GM23338 (cell line): ENCODE data around the gene SCFD1. TPM values are rescaled to one million over a fixed set of nuclear protein-coding genes. Genes with fewer than 3 reads are reported as not detected.

Experiments used
- ATAC-seq: fragments of 200-7000 bp; cut with Tn5 transposase; 3 replicates; pipeline ENCODE4 v1.9.1; 2020
- DNase-seq: peaks from one replicate; pipeline ENCODE4 v3.0.0-alpha.2; 2015; ENCODE audit warnings: low spot score
- H2AFZ ChIP-seq: fragments of 200-600 bp; sonication (generic); 2 replicates; pipeline ENCODE4 v1.8.0; 2016; ENCODE audit warnings: antibody characterized with exemption, mild to moderate bottlenecking, moderate library complexity
- H3F3A ChIP-seq: fragments of 200-600 bp; sonication (generic); replicated peaks from 2 replicates; pipeline ENCODE4 v1.8.0; 2017; ENCODE audit warnings: antibody characterized with exemption, mixed run types, low read depth
- H3K27ac ChIP-seq: fragments of 200-600 bp; sonication (generic); 2 replicates; pipeline ENCODE4 v1.6.1; 2016; ENCODE audit warnings: low read depth
- H3K27me3 ChIP-seq: fragments of 200-600 bp; sonication (generic); 2 replicates; pipeline ENCODE4 v1.8.0; 2016; ENCODE audit warnings: mild to moderate bottlenecking, mixed run types, moderate library complexity; ENCODE audit not compliant: insufficient read depth
- H3K36me3 ChIP-seq: fragments of 200-600 bp; sonication (generic); 2 replicates; pipeline ENCODE4 v1.8.0; 2016; ENCODE audit warnings: mild to moderate bottlenecking; ENCODE audit not compliant: insufficient read depth
- H3K4me1 ChIP-seq: fragments of 200-600 bp; sonication (generic); 2 replicates; pipeline ENCODE4 v1.8.0; 2016; ENCODE audit warnings: mild to moderate bottlenecking, moderate library complexity; ENCODE audit not compliant: insufficient read depth
- H3K4me2 ChIP-seq: fragments of 200-600 bp; sonication (generic); 2 replicates; pipeline ENCODE4 v1.7.1; 2017; ENCODE audit warnings: mixed run types
- H3K4me3 ChIP-seq: fragments of 200-600 bp; sonication (generic); 2 replicates; pipeline ENCODE4 v1.6.1; 2016; ENCODE audit warnings: mixed run types
- H3K79me2 ChIP-seq: fragments of 200-600 bp; sonication (generic); replicated peaks from 2 replicates; pipeline ENCODE4 v1.8.0; 2017; ENCODE audit warnings: mild to moderate bottlenecking; ENCODE audit not compliant: insufficient read depth
- H3K9me2 ChIP-seq: fragments of 200-600 bp; sonication (generic); 2 replicates; pipeline ENCODE4 v1.8.0; 2017; ENCODE audit not compliant: insufficient read depth
- H4K20me1 ChIP-seq: fragments of 200-600 bp; sonication (generic); replicated peaks from 2 replicates; pipeline ENCODE4 v1.8.0; 2017; ENCODE audit warnings: mild to moderate bottlenecking; ENCODE audit not compliant: insufficient read depth
- H3K27ac Mint-ChIP-seq: 2 replicates; pipeline ENCODE4 v1.8.0; 2020; ENCODE audit warnings: inconsistent platforms, mild to moderate bottlenecking, moderate library complexity, mixed read lengths
- H3K27me3 Mint-ChIP-seq: 3 replicates; pipeline ENCODE4 v1.8.0; 2022; ENCODE audit warnings: low read depth, mild to moderate bottlenecking, moderate library complexity, mixed read lengths, inconsistent platforms; ENCODE audit not compliant: insufficient read depth, poor library complexity
- H3K36me3 Mint-ChIP-seq: 3 replicates; pipeline ENCODE4 v1.8.0; 2021; ENCODE audit warnings: low read depth, mild to moderate bottlenecking, inconsistent platforms, moderate library complexity, mixed read lengths
- H3K4me1 Mint-ChIP-seq: 3 replicates; pipeline ENCODE4 v1.8.0; 2020; ENCODE audit warnings: mild to moderate bottlenecking, inconsistent platforms, mixed read lengths
- H3K4me3 Mint-ChIP-seq: 3 replicates; pipeline ENCODE4 v1.8.0; 2021; ENCODE audit warnings: moderate library complexity, mild to moderate bottlenecking, inconsistent platforms, mixed read lengths
- H3K9me3 Mint-ChIP-seq: 3 replicates; pipeline ENCODE4 v1.8.0; 2020; ENCODE audit warnings: moderate library complexity, mild to moderate bottlenecking, inconsistent platforms, mixed read lengths
- CREB1 ChIP-seq: fragments of 250-450 bp; sonication (Bioruptor Pico); IDR thresholded peaks from 2 replicates; pipeline ENCODE4 v1.5.0; 2020; ENCODE audit warnings: low read depth, mild to moderate bottlenecking, moderate library complexity
- EZH2 ChIP-seq: fragments of 200-600 bp; sonication (generic); IDR thresholded peaks from one replicate; pipeline ENCODE4 v1.8.0; 2017; ENCODE audit warnings: antibody characterized with exemption, mild to moderate bottlenecking, low read depth; ENCODE audit not compliant: unreplicated experiment
- EZH2phosphoT487 ChIP-seq: fragments of 200-600 bp; sonication (generic); IDR thresholded peaks from one replicate; pipeline ENCODE4 v1.8.1; 2018; ENCODE audit warnings: antibody characterized with exemption; ENCODE audit not compliant: unreplicated experiment
- JUNB ChIP-seq: IDR thresholded peaks from one replicate; pipeline ENCODE4 v1.6.1; 2016; ENCODE audit warnings: antibody characterized with exemption; ENCODE audit not compliant: unreplicated experiment
- NANOG ChIP-seq: IDR thresholded peaks from 2 replicates; pipeline ENCODE4 v1.6.1; 2016; ENCODE audit warnings: antibody characterized with exemption, borderline replicate concordance
- POLR2AphosphoS5 ChIP-seq: IDR thresholded peaks from 2 replicates; pipeline ENCODE4 v1.6.1; 2016; ENCODE audit warnings: antibody characterized with exemption, low read depth
- STAT1 ChIP-seq: IDR thresholded peaks from one replicate; pipeline ENCODE4 v1.6.1; 2016; ENCODE audit warnings: antibody characterized with exemption; ENCODE audit not compliant: unreplicated experiment
- ZNF114 ChIP-seq: fragments of 250-450 bp; sonication (Bioruptor Pico); IDR thresholded peaks from 2 replicates; pipeline ENCODE4 v1.5.0; 2020; ENCODE audit warnings: mild to moderate bottlenecking, moderate library complexity
- ZNF331 ChIP-seq: fragments of 250-450 bp; sonication (Bioruptor Pico); IDR thresholded peaks from 2 replicates; pipeline ENCODE4 v1.5.0; 2020; ENCODE audit warnings: low read depth, mild to moderate bottlenecking, moderate library complexity
- polyA plus RNA-seq: library from polyadenylated mRNA; unstranded; fragments of >200 nt; fragmentation: Nextera tagmentation; extraction: Ambion mirVana; gene quantifications from 2 replicates; pipeline ENCODE4 v1.2.1, GENCODE V29; 2016
- total RNA-seq: library from RNA; depleted of rRNA; stranded (reverse); fragments of >200 nt; shearing (Covaris generic); gene quantifications from 2 replicates; pipeline ENCODE4 v1.2.3, GENCODE V29; 2014
- TF ChIP-seq, protein P1 (sequence below): IDR thresholded peaks from one replicate; pipeline ENCODE4 v1.6.1; 2018; ENCODE audit warnings: antibody characterized with exemption; ENCODE audit not compliant: unreplicated experiment
- TF ChIP-seq, protein P2 (sequence below): IDR thresholded peaks from 2 replicates; pipeline ENCODE4 v1.6.1; 2016; ENCODE audit warnings: antibody characterized with exemption
- TF ChIP-seq, protein P3 (sequence below): fragments of 250-450 bp; sonication (Bioruptor Pico); IDR thresholded peaks from 2 replicates; pipeline ENCODE4 v1.5.0; 2020; ENCODE audit warnings: mild to moderate bottlenecking, moderate library complexity
- TF ChIP-seq, protein P4 (sequence below), 2 experiments: fragments of 200-600 bp in 1 of 2; sonication (generic) in 1 of 2; conservative IDR thresholded peaks; 2 replicates each; pipeline versions ENCODE4 v1.5.1 to v1.6.1; 2016 to 2017; ENCODE audit warnings: antibody characterized with exemption in 2 of 2, low read depth in 2 of 2, mild to moderate bottlenecking in 2 of 2, moderate library complexity in 1 of 2

The SCFD1 gene
- total and polyA plus RNA-seq, 2 experiments from 2014 or later = 77.6 to 110 TPM

DNA sequence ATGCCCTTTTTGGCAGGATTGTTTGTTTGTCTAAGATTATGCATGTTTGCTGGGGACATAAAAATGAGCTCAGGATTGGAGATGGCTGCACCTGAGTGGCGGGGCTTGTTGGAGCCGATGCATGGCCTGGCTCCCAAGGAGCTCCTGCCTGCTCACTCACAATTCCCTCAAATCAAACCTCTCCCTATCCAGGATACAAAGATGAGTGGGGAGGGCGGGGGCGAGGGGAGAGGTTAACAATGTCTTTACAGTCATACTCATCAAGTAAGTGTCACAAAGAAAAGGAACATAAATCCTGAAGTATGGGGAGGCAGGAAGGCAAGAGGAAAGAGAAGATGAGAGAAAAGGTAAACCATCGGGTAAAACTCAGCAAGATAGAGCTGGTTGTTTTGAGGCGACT, 148.3 kb downstream of the SCFD1 start:
- no peak for TF ChIP-seq ZNF114 (CRISPR knock-in tag)
- no peak for TF ChIP-seq JUNB
- TF ChIP-seq, protein P1, sequence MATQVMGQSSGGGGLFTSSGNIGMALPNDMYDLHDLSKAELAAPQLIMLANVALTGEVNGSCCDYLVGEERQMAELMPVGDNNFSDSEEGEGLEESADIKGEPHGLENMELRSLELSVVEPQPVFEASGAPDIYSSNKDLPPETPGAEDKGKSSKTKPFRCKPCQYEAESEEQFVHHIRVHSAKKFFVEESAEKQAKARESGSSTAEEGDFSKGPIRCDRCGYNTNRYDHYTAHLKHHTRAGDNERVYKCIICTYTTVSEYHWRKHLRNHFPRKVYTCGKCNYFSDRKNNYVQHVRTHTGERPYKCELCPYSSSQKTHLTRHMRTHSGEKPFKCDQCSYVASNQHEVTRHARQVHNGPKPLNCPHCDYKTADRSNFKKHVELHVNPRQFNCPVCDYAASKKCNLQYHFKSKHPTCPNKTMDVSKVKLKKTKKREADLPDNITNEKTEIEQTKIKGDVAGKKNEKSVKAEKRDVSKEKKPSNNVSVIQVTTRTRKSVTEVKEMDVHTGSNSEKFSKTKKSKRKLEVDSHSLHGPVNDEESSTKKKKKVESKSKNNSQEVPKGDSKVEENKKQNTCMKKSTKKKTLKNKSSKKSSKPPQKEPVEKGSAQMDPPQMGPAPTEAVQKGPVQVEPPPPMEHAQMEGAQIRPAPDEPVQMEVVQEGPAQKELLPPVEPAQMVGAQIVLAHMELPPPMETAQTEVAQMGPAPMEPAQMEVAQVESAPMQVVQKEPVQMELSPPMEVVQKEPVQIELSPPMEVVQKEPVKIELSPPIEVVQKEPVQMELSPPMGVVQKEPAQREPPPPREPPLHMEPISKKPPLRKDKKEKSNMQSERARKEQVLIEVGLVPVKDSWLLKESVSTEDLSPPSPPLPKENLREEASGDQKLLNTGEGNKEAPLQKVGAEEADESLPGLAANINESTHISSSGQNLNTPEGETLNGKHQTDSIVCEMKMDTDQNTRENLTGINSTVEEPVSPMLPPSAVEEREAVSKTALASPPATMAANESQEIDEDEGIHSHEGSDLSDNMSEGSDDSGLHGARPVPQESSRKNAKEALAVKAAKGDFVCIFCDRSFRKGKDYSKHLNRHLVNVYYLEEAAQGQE = no peak
- TF ChIP-seq, protein P2, sequence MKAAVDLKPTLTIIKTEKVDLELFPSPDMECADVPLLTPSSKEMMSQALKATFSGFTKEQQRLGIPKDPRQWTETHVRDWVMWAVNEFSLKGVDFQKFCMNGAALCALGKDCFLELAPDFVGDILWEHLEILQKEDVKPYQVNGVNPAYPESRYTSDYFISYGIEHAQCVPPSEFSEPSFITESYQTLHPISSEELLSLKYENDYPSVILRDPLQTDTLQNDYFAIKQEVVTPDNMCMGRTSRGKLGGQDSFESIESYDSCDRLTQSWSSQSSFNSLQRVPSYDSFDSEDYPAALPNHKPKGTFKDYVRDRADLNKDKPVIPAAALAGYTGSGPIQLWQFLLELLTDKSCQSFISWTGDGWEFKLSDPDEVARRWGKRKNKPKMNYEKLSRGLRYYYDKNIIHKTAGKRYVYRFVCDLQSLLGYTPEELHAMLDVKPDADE = no peak
- no peak for TF ChIP-seq STAT1
- TF ChIP-seq EZH2 = no peak
- TF ChIP-seq, protein P3, sequence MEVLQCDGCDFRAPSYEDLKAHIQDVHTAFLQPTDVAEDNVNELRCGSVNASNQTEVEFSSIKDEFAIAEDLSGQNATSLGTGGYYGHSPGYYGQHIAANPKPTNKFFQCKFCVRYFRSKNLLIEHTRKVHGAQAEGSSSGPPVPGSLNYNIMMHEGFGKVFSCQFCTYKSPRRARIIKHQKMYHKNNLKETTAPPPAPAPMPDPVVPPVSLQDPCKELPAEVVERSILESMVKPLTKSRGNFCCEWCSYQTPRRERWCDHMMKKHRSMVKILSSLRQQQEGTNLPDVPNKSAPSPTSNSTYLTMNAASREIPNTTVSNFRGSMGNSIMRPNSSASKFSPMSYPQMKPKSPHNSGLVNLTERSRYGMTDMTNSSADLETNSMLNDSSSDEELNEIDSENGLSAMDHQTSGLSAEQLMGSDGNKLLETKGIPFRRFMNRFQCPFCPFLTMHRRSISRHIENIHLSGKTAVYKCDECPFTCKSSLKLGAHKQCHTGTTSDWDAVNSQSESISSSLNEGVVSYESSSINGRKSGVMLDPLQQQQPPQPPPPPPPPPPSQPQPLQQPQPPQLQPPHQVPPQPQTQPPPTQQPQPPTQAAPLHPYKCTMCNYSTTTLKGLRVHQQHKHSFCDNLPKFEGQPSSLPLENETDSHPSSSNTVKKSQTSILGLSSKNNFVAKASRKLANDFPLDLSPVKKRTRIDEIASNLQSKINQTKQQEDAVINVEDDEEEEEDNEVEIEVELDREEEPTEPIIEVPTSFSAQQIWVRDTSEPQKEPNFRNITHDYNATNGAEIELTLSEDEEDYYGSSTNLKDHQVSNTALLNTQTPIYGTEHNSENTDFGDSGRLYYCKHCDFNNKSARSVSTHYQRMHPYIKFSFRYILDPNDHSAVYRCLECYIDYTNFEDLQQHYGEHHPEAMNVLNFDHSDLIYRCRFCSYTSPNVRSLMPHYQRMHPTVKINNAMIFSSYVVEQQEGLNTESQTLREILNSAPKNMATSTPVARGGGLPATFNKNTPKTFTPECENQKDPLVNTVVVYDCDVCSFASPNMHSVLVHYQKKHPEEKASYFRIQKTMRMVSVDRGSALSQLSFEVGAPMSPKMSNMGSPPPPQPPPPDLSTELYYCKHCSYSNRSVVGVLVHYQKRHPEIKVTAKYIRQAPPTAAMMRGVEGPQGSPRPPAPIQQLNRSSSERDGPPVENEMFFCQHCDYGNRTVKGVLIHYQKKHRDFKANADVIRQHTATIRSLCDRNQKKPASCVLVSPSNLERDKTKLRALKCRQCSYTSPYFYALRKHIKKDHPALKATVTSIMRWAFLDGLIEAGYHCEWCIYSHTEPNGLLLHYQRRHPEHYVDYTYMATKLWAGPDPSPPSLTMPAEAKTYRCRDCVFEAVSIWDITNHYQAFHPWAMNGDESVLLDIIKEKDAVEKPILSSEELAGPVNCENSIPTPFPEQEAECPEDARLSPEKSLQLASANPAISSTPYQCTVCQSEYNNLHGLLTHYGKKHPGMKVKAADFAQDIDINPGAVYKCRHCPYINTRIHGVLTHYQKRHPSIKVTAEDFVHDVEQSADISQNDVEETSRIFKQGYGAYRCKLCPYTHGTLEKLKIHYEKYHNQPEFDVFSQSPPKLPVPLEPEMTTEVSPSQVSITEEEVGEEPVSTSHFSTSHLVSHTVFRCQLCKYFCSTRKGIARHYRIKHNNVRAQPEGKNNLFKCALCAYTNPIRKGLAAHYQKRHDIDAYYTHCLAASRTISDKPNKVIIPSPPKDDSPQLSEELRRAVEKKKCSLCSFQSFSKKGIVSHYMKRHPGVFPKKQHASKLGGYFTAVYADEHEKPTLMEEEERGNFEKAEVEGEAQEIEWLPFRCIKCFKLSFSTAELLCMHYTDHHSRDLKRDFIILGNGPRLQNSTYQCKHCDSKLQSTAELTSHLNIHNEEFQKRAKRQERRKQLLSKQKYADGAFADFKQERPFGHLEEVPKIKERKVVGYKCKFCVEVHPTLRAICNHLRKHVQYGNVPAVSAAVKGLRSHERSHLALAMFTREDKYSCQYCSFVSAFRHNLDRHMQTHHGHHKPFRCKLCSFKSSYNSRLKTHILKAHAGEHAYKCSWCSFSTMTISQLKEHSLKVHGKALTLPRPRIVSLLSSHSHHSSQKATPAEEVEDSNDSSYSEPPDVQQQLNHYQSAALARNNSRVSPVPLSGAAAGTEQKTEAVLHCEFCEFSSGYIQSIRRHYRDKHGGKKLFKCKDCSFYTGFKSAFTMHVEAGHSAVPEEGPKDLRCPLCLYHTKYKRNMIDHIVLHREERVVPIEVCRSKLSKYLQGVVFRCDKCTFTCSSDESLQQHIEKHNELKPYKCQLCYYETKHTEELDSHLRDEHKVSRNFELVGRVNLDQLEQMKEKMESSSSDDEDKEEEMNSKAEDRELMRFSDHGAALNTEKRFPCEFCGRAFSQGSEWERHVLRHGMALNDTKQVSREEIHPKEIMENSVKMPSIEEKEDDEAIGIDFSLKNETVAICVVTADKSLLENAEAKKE = no peak
- no peak for TF ChIP-seq ZNF331 (CRISPR knock-in tag)
- TF ChIP-seq CREB1 (CRISPR knock-in tag) = no peak
- no peak for TF ChIP-seq POLR2AphosphoS5
- TF ChIP-seq NANOG = no peak
- no peak for TF ChIP-seq EZH2phosphoT487
- TF ChIP-seq, protein P4, sequence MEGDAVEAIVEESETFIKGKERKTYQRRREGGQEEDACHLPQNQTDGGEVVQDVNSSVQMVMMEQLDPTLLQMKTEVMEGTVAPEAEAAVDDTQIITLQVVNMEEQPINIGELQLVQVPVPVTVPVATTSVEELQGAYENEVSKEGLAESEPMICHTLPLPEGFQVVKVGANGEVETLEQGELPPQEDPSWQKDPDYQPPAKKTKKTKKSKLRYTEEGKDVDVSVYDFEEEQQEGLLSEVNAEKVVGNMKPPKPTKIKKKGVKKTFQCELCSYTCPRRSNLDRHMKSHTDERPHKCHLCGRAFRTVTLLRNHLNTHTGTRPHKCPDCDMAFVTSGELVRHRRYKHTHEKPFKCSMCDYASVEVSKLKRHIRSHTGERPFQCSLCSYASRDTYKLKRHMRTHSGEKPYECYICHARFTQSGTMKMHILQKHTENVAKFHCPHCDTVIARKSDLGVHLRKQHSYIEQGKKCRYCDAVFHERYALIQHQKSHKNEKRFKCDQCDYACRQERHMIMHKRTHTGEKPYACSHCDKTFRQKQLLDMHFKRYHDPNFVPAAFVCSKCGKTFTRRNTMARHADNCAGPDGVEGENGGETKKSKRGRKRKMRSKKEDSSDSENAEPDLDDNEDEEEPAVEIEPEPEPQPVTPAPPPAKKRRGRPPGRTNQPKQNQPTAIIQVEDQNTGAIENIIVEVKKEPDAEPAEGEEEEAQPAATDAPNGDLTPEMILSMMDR (conservative IDR thresholded peaks at IDR 0.05; ENCODE audit: low read depth in 2 of 2) = no peak
- no peaks in the 10 kb centered on the region for H3K27me3 ChIP-seq
- H3K27me3 Mint-ChIP-seq = no peaks in the 10 kb centered on the region
- peaks cover 2% of the 10 kb centered on the region; the same call in 1 of the 2 replicates for H3K9me2 ChIP-seq
- no peak overlapping the region for H3K27ac Mint-ChIP-seq
- H3K4me2 ChIP-seq = no peak overlapping the region
- H3K9me3 Mint-ChIP-seq = no peaks in the 10 kb centered on the region
- peak overlapping the region; percentile 87 for H2AFZ ChIP-seq
- no peaks in the 10 kb centered on the region for H3K79me2 ChIP-seq
- no peaks in the 10 kb centered on the region for H3F3A ChIP-seq
- DNase-seq = no peak
- no peak for ATAC-seq
- H4K20me1 ChIP-seq = no peaks in the 10 kb centered on the region
- H3K4me1 Mint-ChIP-seq = no peaks in the 10 kb centered on the region
- H3K4me1 ChIP-seq = no peaks in the 10 kb centered on the region
- no peak overlapping the region for H3K27ac ChIP-seq
- H3K36me3 ChIP-seq = no peaks in the 10 kb centered on the region
- H3K36me3 Mint-ChIP-seq = no peaks in the 10 kb centered on the region
- no peak overlapping the region for H3K4me3 Mint-ChIP-seq
- no peak overlapping the region for H3K4me3 ChIP-seq
